ENCODE results near the gene AP1AR.

Gene AP1AR

DNA sequence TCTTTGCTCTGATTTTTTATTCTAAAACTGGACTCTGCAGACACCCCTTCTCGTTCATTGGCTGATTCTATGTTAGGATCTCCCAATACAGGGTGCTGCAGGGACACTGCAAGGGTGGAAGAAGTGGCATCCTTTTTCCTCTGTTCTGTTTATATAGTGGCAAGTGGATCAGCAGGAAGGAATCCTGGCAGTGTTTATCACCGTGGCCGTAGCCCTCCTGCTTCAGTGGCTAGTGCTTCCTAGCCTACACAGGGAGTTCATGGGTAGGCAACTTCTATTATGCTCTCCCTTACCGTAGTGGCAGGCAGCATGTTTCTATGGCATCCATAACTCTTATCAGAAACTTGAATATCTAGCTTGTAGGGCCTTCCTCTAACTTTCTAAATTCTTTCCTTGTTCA, 6.4 kb upstream of the AP1AR start:
- H3K4me1 ChIP-seq (ENCODE audit: control insufficient read depth, insufficient read depth, low read depth, low read length) = no peaks in the 10 kb centered on the region

GRCh38 chr4:112230879-112231778, 458 bp upstream of the AP1AR start:
- peaks cover under 1% of the 10 kb centered on the region for H3K79me1 ChIP-seq (replicated peaks; ENCODE audit: low read length, poor library complexity, severe bottlenecking)
- H3K4me2 ChIP-seq (ENCODE audit: low read length, poor library complexity, severe bottlenecking) = peak overlapping the region; percentile 95
- peak overlapping the region; percentile 76 for H2AFZ ChIP-seq (ENCODE audit: low read depth, low read length)
- DNase-seq = peak; percentile 98
- 1% methylated on average over 45 of the region's 52 CpGs for WGBS
- peak overlapping the region; percentile 97 for H3K27ac ChIP-seq (ENCODE audit: low read length, poor library complexity, severe bottlenecking)
- H3K18ac ChIP-seq (ENCODE audit: low read depth in 1 of 2, low read length in 2 of 2) = peak overlapping the region; percentile 84 to 94
- peak overlapping the region; percentile 73 for H2BK5ac ChIP-seq (ENCODE audit: low read depth, low read length, poor library complexity, severe bottlenecking)
- H3K14ac ChIP-seq (ENCODE audit: low read length in 2 of 2) = peak overlapping the region in 1 of 2 experiments; percentile 58
- H3K9ac ChIP-seq (ENCODE audit: low read length) = peak overlapping the region; percentile 93
- H4K8ac ChIP-seq (ENCODE audit: low read length) = peak overlapping the region; percentile 99
- H2AK5ac ChIP-seq (ENCODE audit: low read length, severe bottlenecking) = peak overlapping the region; percentile 62
- H3K4ac ChIP-seq (ENCODE audit: low read depth in 1 of 2, low read length in 2 of 2) = peak overlapping the region in 1 of 2 experiments; percentile 90
- H2BK15ac ChIP-seq (ENCODE audit: low read depth, poor library complexity, severe bottlenecking) = no peak overlapping the region
- H4K91ac ChIP-seq (ENCODE audit: low read length) = peak overlapping the region; percentile 87
- H3K4me3 ChIP-seq (ENCODE audit: insufficient read depth in 1 of 2, low read depth in 1 of 2, low read length in 2 of 2) = peak overlapping the region; percentile 83 to 84
- H3K36me3 ChIP-seq (ENCODE audit: control insufficient read depth in 1 of 2, insufficient read depth in 2 of 2, low read depth in 1 of 2, low read length in 2 of 2) = no peaks in the 10 kb centered on the region
- no peaks in the 10 kb centered on the region for H3K27me3 ChIP-seq (ENCODE audit: control insufficient read depth in 1 of 2, insufficient read depth in 1 of 2, low read length in 2 of 2)
- H3K23ac ChIP-seq (ENCODE audit: low read length in 2 of 2) = no peak overlapping the region
- peaks cover 2% of the 10 kb centered on the region for H3K4me1 ChIP-seq (ENCODE audit: control insufficient read depth, insufficient read depth, low read depth, low read length)
- no peaks in the 10 kb centered on the region for H3K9me3 ChIP-seq (ENCODE audit: control insufficient read depth, low read length)
- H2BK12ac ChIP-seq (ENCODE audit: low read length in 2 of 2) = peak overlapping the region in 1 of 2 experiments; percentile 67
- H2BK120ac ChIP-seq (ENCODE audit: low read depth, low read length) = no peak overlapping the region

More for the DNA sequence above, 6.4 kb upstream of the AP1AR start:
- WGBS = 58% methylated on average over 4 of the region's 4 CpGs
- Histone ChIP-seq H3K4me2 (ENCODE audit: low read length, poor library complexity, severe bottlenecking) (no peak overlapping the region), H3K4ac (ENCODE audit: low read depth in 1 of 2, low read length in 2 of 2) (no peak overlapping the region), H2AFZ (ENCODE audit: low read depth, low read length) (no peak overlapping the region), H3K36me3 (ENCODE audit: control insufficient read depth in 1 of 2, insufficient read depth in 2 of 2, low read depth in 1 of 2, low read length in 2 of 2) (no peaks in the 10 kb centered on the region), H2BK15ac (ENCODE audit: low read depth, poor library complexity, severe bottlenecking) (no peak overlapping the region), H3K27me3 (ENCODE audit: control insufficient read depth in 1 of 2, insufficient read depth in 1 of 2, low read length in 2 of 2) (no peaks in the 10 kb centered on the region), H2BK12ac (ENCODE audit: low read length in 2 of 2) (no peak overlapping the region), H3K18ac (ENCODE audit: low read depth in 1 of 2, low read length in 2 of 2) (no peak overlapping the region), H3K4me3 (ENCODE audit: insufficient read depth in 1 of 2, low read depth in 1 of 2, low read length in 2 of 2) (no peak overlapping the region), H3K14ac (ENCODE audit: low read length in 2 of 2) (no peak overlapping the region), H3K23ac (ENCODE audit: low read length in 2 of 2) (no peak overlapping the region), H3K9ac (ENCODE audit: low read length) (no peak overlapping the region), H4K8ac (ENCODE audit: low read length) (no peak overlapping the region), H2AK5ac (ENCODE audit: low read length, severe bottlenecking) (no peak overlapping the region), H4K91ac (ENCODE audit: low read length) (peak overlapping the region; percentile 27), H2BK5ac (ENCODE audit: low read depth, low read length, poor library complexity, severe bottlenecking) (no peak overlapping the region), H3K27ac (ENCODE audit: low read length, poor library complexity, severe bottlenecking) (no peak overlapping the region), H3K79me1 (replicated peaks; ENCODE audit: low read length, poor library complexity, severe bottlenecking) (no peaks in the 10 kb centered on the region), H2BK120ac (ENCODE audit: low read depth, low read length) (no peak overlapping the region), H3K9me3 (ENCODE audit: control insufficient read depth, low read length) (no peaks in the 10 kb centered on the region)
- peak; percentile 43 for DNase-seq

GRCh38 chr4:112234952-112235609, 3.5 kb downstream of the AP1AR start:
- Histone ChIP-seq H3K4me3 (ENCODE audit: insufficient read depth in 1 of 2, low read depth in 1 of 2, low read length in 2 of 2) (no peak overlapping the region), H3K9me3 (ENCODE audit: control insufficient read depth, low read length) (no peaks in the 10 kb centered on the region), H3K36me3 (ENCODE audit: control insufficient read depth in 1 of 2, insufficient read depth in 2 of 2, low read depth in 1 of 2, low read length in 2 of 2) (no peaks in the 10 kb centered on the region), H3K18ac (ENCODE audit: low read depth in 1 of 2, low read length in 2 of 2) (no peak overlapping the region), H3K23ac (ENCODE audit: low read length in 2 of 2) (no peak overlapping the region), H3K9ac (ENCODE audit: low read length) (peak overlapping the region; percentile 72), H4K8ac (ENCODE audit: low read length) (no peak overlapping the region), H3K27ac (ENCODE audit: low read length, poor library complexity, severe bottlenecking) (no peak overlapping the region), H3K4me2 (ENCODE audit: low read length, poor library complexity, severe bottlenecking) (no peak overlapping the region), H3K14ac (ENCODE audit: low read length in 2 of 2) (no peak overlapping the region), H2AFZ (ENCODE audit: low read depth, low read length) (no peak overlapping the region), H2BK15ac (ENCODE audit: low read depth, poor library complexity, severe bottlenecking) (no peak overlapping the region), H3K79me1 (replicated peaks; ENCODE audit: low read length, poor library complexity, severe bottlenecking) (peaks cover 14% of the 10 kb centered on the region), H2BK120ac (ENCODE audit: low read depth, low read length) (no peak overlapping the region), H3K4ac (ENCODE audit: low read depth in 1 of 2, low read length in 2 of 2) (no peak overlapping the region), H2BK12ac (ENCODE audit: low read length in 2 of 2) (no peak overlapping the region), H3K4me1 (ENCODE audit: control insufficient read depth, insufficient read depth, low read depth, low read length) (peaks cover 2% of the 10 kb centered on the region), H4K91ac (ENCODE audit: low read length) (no peak overlapping the region), H3K27me3 (ENCODE audit: control insufficient read depth in 1 of 2, insufficient read depth in 1 of 2, low read length in 2 of 2) (no peaks in the 10 kb centered on the region), H2AK5ac (ENCODE audit: low read length, severe bottlenecking) (no peak overlapping the region), H2BK5ac (ENCODE audit: low read depth, low read length, poor library complexity, severe bottlenecking) (no peak overlapping the region)
- peak; percentile 87 for DNase-seq
- WGBS = no CpG with 5 or more reads among the region's 3 CpGs

GRCh38 chr4:112236040-112236439, 4.5 kb downstream of the AP1AR start:
- H3K4me1 ChIP-seq (ENCODE audit: control insufficient read depth, insufficient read depth, low read depth, low read length) = peaks cover 2% of the 10 kb centered on the region
- H3K4ac ChIP-seq (ENCODE audit: low read depth in 1 of 2, low read length in 2 of 2) = no peak overlapping the region
- peak overlapping the region; percentile 62 for H3K9ac ChIP-seq (ENCODE audit: low read length)
- H2BK12ac ChIP-seq (ENCODE audit: low read length in 2 of 2) = no peak overlapping the region
- H3K27me3 ChIP-seq (ENCODE audit: control insufficient read depth in 1 of 2, insufficient read depth in 1 of 2, low read length in 2 of 2) = no peaks in the 10 kb centered on the region
- no peak overlapping the region for H2BK120ac ChIP-seq (ENCODE audit: low read depth, low read length)
- H3K36me3 ChIP-seq (ENCODE audit: control insufficient read depth in 1 of 2, insufficient read depth in 2 of 2, low read depth in 1 of 2, low read length in 2 of 2) = no peaks in the 10 kb centered on the region
- H4K91ac ChIP-seq (ENCODE audit: low read length) = no peak overlapping the region
- H3K27ac ChIP-seq (ENCODE audit: low read length, poor library complexity, severe bottlenecking) = no peak overlapping the region
- no peak overlapping the region for H2BK15ac ChIP-seq (ENCODE audit: low read depth, poor library complexity, severe bottlenecking)
- no peak overlapping the region for H3K18ac ChIP-seq (ENCODE audit: low read depth in 1 of 2, low read length in 2 of 2)
- H3K14ac ChIP-seq (ENCODE audit: low read length in 2 of 2) = no peak overlapping the region
- no peak overlapping the region for H2BK5ac ChIP-seq (ENCODE audit: low read depth, low read length, poor library complexity, severe bottlenecking)
- no peaks in the 10 kb centered on the region for H3K9me3 ChIP-seq (ENCODE audit: control insufficient read depth, low read length)
- no peak overlapping the region for H2AFZ ChIP-seq (ENCODE audit: low read depth, low read length)
- no peak overlapping the region for H3K4me2 ChIP-seq (ENCODE audit: low read length, poor library complexity, severe bottlenecking)
- H3K79me1 ChIP-seq (replicated peaks; ENCODE audit: low read length, poor library complexity, severe bottlenecking) = peaks cover 14% of the 10 kb centered on the region
- H4K8ac ChIP-seq (ENCODE audit: low read length) = no peak overlapping the region
- no peak overlapping the region for H3K4me3 ChIP-seq (ENCODE audit: insufficient read depth in 1 of 2, low read depth in 1 of 2, low read length in 2 of 2)
- no peak for DNase-seq
- no peak overlapping the region for H2AK5ac ChIP-seq (ENCODE audit: low read length, severe bottlenecking)
- WGBS = 83% methylated on average over 2 of the region's 2 CpGs
- H3K23ac ChIP-seq (ENCODE audit: low read length in 2 of 2) = no peak overlapping the region

Data from mesenchymal stem cell (in vitro differentiated cells and primary cell).